ENCODE measurements around the gene FUBP3. TPM values are rescaled to one million over a fixed set of nuclear protein-coding genes. Genes with fewer than 3 reads are reported as not detected.

Gene FUBP3
- total and polyA plus RNA-seq, 5 donors = 25.8 to 36.9 (median 33.2) TPM

DNA sequence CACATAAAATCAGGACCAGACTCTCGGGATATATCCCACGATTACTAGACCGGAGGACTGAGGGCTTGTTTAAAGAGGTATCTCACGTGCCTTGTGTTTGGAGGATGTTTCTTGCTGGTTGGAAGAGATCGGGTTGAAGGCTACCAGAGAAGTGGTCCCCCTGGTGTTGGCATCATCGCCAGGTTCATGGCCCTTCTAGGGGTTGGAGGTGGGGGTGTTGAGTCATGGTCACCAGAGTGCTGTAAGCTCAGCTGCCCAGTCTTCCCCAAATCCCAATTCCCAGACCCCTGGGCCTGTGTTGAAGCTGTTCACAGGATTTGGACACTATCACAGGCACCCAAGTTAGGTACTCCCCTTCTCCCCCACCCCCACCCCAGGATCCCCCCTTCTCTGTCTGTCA lies 55.9 kb downstream of the FUBP3 start:
- no peak for DNase-seq
- Histone ChIP-seq H3K27ac (ENCODE audit: low read length) (no peak overlapping the region), H3K27me3 (ENCODE audit: control insufficient read depth, insufficient read depth) (no peaks in the 10 kb centered on the region), H3K9me3 (ENCODE audit: control insufficient read depth, low read length) (no peaks in the 10 kb centered on the region), H3K4me1 (ENCODE audit: control insufficient read depth, insufficient read depth, low read length) (no peaks in the 10 kb centered on the region), H3K4me3 (ENCODE audit: low read length) (no peak overlapping the region)
- intact Hi-C loops (cut with DNase I) = no loop called here
- 93% methylated on average over 6 of the region's 6 CpGs for WGBS
- no peak for ATAC-seq

DNA sequence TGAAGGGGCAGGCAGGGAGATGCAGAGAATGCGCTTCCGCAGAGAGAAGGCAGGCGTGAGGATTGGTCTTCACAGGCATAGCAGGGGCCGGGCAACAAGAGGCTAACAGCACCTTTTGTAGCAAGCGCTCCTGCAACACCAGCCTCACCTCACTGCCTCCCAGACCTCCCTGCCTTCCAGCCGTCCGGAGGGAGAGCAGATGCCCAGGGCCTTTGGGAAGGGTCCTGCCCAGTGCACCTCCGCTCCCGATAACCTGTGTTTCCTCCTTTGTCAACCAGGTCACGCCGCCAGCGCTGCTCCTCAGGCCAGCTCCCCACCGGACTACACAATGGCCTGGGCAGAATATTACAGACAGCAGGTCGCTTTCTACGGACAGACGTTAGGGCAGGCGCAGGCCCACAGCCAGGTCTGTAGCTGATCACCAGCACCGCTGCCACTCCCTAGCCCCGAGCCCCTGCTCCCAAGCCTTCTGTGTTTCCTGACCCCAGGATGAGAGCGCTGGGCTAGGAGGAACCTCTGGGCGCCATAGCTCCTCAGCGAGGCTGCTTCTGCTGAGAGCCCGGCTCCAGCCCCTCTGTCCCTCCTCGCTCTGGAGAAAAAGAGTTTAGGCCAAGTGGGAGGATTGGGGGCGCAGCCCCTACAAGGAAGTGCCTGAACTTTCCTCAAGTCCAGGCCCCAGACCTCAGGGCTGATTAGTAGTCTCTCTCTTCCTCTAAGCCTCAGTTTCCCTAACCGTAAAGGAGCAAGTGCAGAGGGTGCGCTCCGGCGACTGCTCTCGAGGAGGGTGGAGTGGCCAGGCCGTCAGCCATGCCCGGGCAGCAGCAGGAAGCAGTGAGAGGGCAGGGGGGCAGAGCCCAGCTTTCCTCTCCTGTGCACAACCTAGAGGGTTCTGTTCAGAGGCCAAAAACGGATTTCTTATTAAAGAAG lies 56.6 kb downstream of the FUBP3 start:
- Histone ChIP-seq H3K4me3 (ENCODE audit: low read length) (no peak overlapping the region), H3K4me1 (ENCODE audit: control insufficient read depth, insufficient read depth, low read length) (no peaks in the 10 kb centered on the region), H3K27ac (ENCODE audit: low read length) (no peak overlapping the region), H3K27me3 (ENCODE audit: control insufficient read depth, insufficient read depth) (no peaks in the 10 kb centered on the region), H3K9me3 (ENCODE audit: control insufficient read depth, low read length) (no peaks in the 10 kb centered on the region)
- WGBS = 93% methylated on average over 33 of the region's 33 CpGs
- no peak for ATAC-seq
- intact Hi-C loops (cut with DNase I) = no loop called here
- DNase-seq = no peak

DNA sequence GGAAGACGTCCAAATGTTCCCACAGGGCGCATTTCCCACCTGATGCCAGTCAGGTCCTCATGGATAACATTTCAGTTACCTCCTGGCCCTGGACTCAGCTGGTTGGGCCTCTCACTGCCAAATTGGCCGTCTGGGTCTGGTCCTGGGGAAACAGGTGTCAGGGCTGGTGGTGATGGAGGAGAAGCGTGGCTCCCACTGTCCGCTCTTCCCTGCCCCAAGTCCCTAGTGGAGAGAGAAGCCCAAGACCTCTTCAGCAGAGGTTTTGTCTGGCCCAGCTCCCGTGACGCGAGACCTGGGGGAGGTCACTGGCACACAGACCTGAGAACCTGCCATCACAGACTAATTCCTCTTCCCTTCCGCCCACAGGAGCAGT lies 57.3 kb downstream of the FUBP3 start:
- intact Hi-C loops (cut with DNase I) = no loop called here
- Histone ChIP-seq H3K4me1 (ENCODE audit: control insufficient read depth, insufficient read depth, low read length) (no peaks in the 10 kb centered on the region), H3K27me3 (ENCODE audit: control insufficient read depth, insufficient read depth) (no peaks in the 10 kb centered on the region), H3K9me3 (ENCODE audit: control insufficient read depth, low read length) (no peaks in the 10 kb centered on the region), H3K4me3 (ENCODE audit: low read length) (no peak overlapping the region), H3K27ac (ENCODE audit: low read length) (no peak overlapping the region)
- no peak for DNase-seq
- WGBS = 87% methylated on average over 9 of the region's 9 CpGs
- no peak for ATAC-seq

DNA sequence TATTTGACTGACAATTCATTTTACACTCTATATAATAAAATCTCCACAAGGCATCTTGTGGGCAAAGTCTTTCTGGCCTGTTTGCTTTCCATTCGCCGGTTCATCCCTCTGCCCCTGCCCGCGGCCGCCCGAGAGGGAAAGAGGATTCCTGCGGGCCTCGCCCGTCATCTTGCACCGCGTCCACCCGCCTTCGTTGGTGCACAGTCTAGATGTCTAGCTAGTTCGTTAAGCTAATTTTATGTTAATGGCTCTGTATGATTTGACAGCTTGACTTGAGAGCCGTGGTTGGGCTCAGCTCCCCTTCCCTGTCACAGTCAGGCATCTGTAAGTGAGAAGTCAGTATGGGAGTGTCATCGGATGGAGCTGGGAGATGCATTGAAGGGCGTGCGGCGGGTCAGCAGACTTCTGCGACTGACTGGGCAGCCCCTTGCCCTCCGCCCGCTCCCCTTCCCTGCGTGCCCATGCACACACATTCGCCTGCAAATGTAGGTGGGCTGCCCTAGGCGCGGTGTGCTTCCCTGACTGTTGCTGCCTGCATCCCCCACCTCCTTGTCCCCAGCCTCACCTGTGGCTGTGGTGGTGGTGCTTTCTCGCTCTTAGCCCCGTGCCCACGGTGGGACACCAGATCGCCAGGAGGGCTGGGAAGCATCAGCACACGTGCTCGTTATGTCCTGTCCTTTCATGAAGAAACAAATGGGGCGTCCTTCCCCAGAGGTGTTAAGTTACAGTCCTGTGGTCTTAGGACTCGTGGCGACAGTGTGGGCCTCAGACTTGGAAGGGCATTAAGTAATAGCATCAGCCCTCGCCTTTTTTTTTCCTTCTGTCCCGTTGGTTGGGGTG lies 59.1 kb downstream of the FUBP3 start:
- WGBS = 76% methylated on average over 37 of the region's 37 CpGs
- ATAC-seq (peak; percentile 8 to 34), DNase-seq (peak in 1 of 3 donors; percentile 46)
- Histone ChIP-seq H3K4me1 (ENCODE audit: control insufficient read depth, insufficient read depth, low read length) (no peaks in the 10 kb centered on the region), H3K4me3 (ENCODE audit: low read length) (no peak overlapping the region), H3K27ac (ENCODE audit: low read length) (no peak overlapping the region), H3K27me3 (ENCODE audit: control insufficient read depth, insufficient read depth) (no peaks in the 10 kb centered on the region), H3K9me3 (ENCODE audit: control insufficient read depth, low read length) (no peaks in the 10 kb centered on the region)
- intact Hi-C loops (cut with DNase I) = no loop called here

DNA sequence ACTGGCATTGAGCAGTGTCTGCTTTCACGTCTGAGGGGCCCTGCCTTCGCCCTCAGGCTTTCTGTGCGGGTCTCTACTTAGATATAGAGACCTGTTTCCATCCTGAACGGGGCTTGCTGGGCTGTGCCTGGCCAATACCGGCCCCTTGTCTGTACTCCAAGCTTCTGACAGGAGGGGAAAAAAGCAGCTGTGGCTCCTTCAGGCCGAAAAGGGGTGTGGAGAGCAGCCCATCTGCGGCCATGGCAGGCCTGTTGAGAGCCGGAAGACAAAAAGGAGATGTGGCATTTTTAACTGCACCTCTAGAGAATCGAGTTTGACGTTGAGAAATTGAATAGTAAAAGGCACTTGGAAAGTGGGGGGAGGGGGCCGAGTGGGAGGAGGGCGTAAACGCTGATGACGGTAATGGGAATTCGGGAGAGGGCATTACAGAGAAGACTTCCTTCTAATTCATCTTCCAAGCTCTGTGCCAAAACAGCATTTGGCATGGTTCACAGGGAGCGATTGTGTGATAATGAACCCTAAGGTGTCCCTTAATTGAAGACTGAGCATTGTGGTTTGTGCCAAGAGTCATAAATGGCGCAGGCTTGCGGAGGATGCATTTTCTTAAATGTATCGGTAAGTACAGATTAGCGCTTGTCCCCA lies 59.9 kb downstream of the FUBP3 start:
- no peaks in the 10 kb centered on the region for H3K4me1 ChIP-seq (ENCODE audit: control insufficient read depth, insufficient read depth, low read length)
- H3K9me3 ChIP-seq (ENCODE audit: control insufficient read depth, low read length) = no peaks in the 10 kb centered on the region
- intact Hi-C loops (cut with DNase I) = no loop called here
- no peak overlapping the region for H3K4me3 ChIP-seq (ENCODE audit: low read length)
- DNase-seq = no peak
- no peak for ATAC-seq
- WGBS = 72% methylated on average over 20 of the region's 20 CpGs
- no peak overlapping the region for H3K27ac ChIP-seq (ENCODE audit: low read length)
- no peaks in the 10 kb centered on the region for H3K27me3 ChIP-seq (ENCODE audit: control insufficient read depth, insufficient read depth)

DNA sequence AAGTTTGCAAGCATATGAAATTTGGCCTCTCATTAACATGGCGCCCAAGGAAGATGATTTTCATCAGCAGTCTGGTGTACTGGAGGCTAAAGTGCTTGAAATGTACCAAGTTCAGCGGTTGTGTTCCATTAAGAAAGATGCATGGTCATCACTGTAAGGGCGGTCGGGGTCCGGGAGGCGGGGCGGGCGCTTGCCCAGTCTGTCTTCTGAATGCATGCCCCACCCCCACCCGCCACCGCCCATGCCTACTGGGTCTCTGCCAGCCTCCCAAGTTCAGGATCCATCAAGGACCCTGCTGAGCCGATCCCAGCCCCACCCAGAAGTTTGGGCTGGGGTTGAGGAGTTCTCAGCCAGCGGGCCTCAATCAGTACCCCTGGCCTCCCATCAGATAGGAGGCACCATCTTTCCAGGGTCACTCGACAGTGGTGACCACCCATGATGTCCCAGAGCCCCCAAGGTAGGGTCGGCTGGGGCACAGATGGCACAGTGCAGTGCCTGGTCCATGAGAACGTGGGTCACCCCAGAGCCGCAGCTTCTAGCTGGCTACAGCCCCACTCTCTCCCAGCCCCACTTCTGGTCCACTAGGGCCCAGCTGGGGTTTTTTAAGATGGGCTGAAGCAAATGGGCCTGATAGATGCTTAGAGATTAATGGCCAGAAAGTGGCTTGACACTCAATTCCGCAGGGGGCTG lies 60.6 kb downstream of the FUBP3 start:
- no peaks in the 10 kb centered on the region for H3K27me3 ChIP-seq (ENCODE audit: control insufficient read depth, insufficient read depth)
- DNase-seq = no peak
- WGBS = 95% methylated on average over 17 of the region's 17 CpGs
- no peak overlapping the region for H3K4me3 ChIP-seq (ENCODE audit: low read length)
- H3K27ac ChIP-seq (ENCODE audit: low read length) = no peak overlapping the region
- no peaks in the 10 kb centered on the region for H3K9me3 ChIP-seq (ENCODE audit: control insufficient read depth, low read length)
- ATAC-seq = no peak
- intact Hi-C loops (cut with DNase I) = no loop called here
- no peaks in the 10 kb centered on the region for H3K4me1 ChIP-seq (ENCODE audit: control insufficient read depth, insufficient read depth, low read length)

DNA sequence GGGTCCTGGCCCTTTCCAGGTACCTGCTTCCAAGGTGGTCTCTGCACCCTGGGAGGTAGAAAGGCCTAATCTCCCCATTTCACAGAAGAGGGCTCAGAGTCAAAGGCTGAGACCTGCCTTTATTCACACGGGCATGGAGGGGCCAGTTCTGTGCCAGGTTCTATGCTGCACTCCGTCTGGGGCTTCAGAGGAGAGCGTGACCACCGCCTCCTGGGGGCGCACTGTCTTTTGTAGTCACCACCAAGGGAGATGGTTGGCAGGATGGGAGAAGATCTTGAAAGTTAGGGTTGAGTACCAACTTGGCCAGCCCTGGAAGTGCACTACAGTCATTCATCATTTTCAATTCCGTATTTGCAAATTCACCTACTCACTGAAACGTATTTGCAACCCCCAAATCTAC lies 61.3 kb downstream of the FUBP3 start:
- Histone ChIP-seq H3K27me3 (ENCODE audit: control insufficient read depth, insufficient read depth) (no peaks in the 10 kb centered on the region), H3K4me1 (ENCODE audit: control insufficient read depth, insufficient read depth, low read length) (no peaks in the 10 kb centered on the region), H3K9me3 (ENCODE audit: control insufficient read depth, low read length) (no peaks in the 10 kb centered on the region), H3K4me3 (ENCODE audit: low read length) (no peak overlapping the region), H3K27ac (ENCODE audit: low read length) (no peak overlapping the region)
- ATAC-seq (no peak), DNase-seq (no peak)
- 79% methylated on average over 7 of the region's 7 CpGs for WGBS
- intact Hi-C loops (cut with DNase I) = no loop called here

DNA sequence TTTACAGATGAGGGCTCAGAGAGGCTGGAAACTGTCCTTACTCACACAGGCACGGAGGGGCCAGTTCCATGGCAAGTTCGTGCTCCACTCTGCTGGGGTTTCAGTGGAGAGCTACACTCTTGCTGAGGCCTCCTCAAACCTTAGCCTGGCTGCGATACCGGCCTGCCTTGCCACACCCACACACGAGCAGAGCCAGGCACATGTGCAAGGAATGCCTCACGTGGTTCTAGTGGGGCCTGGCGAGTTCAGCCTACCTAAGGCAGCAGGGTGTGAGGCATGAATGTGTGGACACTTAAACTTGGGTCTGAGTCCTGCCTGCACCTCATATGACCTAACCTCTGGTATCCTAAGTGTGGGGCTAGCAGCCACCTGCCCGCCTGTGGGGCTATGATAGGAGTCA lies 63.5 kb downstream of the FUBP3 start:
- Histone ChIP-seq H3K9me3 (ENCODE audit: control insufficient read depth, low read length) (no peaks in the 10 kb centered on the region), H3K27ac (ENCODE audit: low read length) (no peak overlapping the region), H3K4me3 (ENCODE audit: low read length) (no peak overlapping the region), H3K27me3 (ENCODE audit: control insufficient read depth, insufficient read depth) (no peaks in the 10 kb centered on the region), H3K4me1 (ENCODE audit: control insufficient read depth, insufficient read depth, low read length) (no peaks in the 10 kb centered on the region)
- no peak for DNase-seq
- intact Hi-C loops (cut with DNase I) = no loop called here
- no peak for ATAC-seq
- WGBS = 78% methylated on average over 8 of the region's 8 CpGs

DNA sequence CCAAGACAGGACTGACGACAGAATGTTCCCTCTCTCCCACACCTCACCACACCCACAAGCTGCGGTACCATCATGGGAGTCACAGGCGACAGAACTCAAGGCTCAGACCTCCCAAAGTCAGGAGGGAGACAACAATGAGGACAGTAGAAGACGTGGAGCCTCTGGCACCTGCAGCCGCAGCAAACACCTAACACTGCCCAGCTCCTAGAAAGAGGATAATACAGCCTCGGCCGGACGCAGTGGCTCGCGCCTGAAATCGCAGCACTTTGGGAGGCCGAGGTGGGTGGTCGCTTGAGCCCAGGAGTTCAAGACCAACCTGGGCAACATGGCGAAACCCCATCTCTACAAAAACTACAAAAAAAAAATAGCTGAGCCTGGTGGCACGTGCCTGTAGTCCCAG lies 71.8 kb downstream of the FUBP3 start:
- H3K27ac ChIP-seq (ENCODE audit: low read length) = no peak overlapping the region
- WGBS = 78% methylated on average over 15 of the region's 15 CpGs
- H3K4me3 ChIP-seq (ENCODE audit: low read length) = no peak overlapping the region
- DNase-seq (peak in 1 of 3 donors; percentile 24), ATAC-seq (no peak)
- no peaks in the 10 kb centered on the region for H3K27me3 ChIP-seq (ENCODE audit: control insufficient read depth, insufficient read depth)
- intact Hi-C loops (cut with DNase I) = no loop called here
- H3K4me1 ChIP-seq (ENCODE audit: control insufficient read depth, insufficient read depth, low read length) = no peaks in the 10 kb centered on the region
- no peaks in the 10 kb centered on the region for H3K9me3 ChIP-seq (ENCODE audit: control insufficient read depth, low read length)

DNA sequence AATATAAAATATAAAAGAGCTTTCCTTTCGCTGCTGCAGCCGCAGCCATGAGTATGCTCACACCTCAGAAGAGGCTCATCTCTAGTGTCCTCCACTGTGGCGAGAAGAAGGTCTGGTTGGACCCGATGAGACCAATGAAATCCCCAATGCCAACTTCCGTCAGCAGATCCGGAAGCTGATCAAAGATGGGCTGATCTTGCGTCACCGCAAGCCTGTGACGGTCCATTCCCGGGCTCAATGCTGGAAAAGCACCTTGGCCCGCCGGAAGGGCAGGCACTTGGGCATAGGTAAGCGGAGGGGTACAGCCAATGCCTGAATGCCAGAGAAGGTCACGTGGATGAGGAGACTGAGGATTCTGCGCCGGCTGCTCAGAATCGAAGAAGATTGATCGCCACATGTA lies 72.4 kb downstream of the FUBP3 start:
- WGBS = 94% methylated on average over 18 of the region's 18 CpGs
- Histone ChIP-seq H3K9me3 (ENCODE audit: control insufficient read depth, low read length) (no peaks in the 10 kb centered on the region), H3K27me3 (ENCODE audit: control insufficient read depth, insufficient read depth) (no peaks in the 10 kb centered on the region), H3K4me3 (ENCODE audit: low read length) (no peak overlapping the region), H3K4me1 (ENCODE audit: control insufficient read depth, insufficient read depth, low read length) (no peaks in the 10 kb centered on the region), H3K27ac (ENCODE audit: low read length) (no peak overlapping the region)
- DNase-seq = peak in 1 of 3 donors; percentile 6
- intact Hi-C loops (cut with DNase I) = no loop called here
- no peak for ATAC-seq
